Measurements from ENCODE around the gene F9.

GRCh38 chrX:139563251-139563650 is 32.7 kb downstream of the F9 start:
- TF ChIP-seq POLR2AphosphoS5 (IDR thresholded peaks at IDR 0.05; ENCODE audit: low read depth, low read length) (no peak), CTCF (IDR thresholded peaks at IDR 0.05 in 2 of 3, conservative IDR thresholded peaks at IDR 0.05 in 1 of 3; ENCODE audit: borderline replicate concordance in 1 of 3, insufficient read depth in 1 of 3, low read depth in 2 of 3, low read length in 2 of 3) (no peak), ELF1 (IDR thresholded peaks at IDR 0.05; ENCODE audit: borderline replicate concordance, low read depth) (no peak), POLR2A (IDR thresholded peaks at IDR 0.05; ENCODE audit: borderline replicate concordance, extremely low read depth, insufficient read depth, insufficient read length) (no peak), YY1 (IDR thresholded peaks at IDR 0.05; ENCODE audit: extremely low read depth, insufficient replicate concordance, low read depth, low read length) (no peak), SIN3A (IDR thresholded peaks at IDR 0.05; ENCODE audit: low read depth) (no peak)
